WTC11 (cell line): ENCODE measurements around the gene CREB3L1. TPM values are rescaled to one million over a fixed set of nuclear protein-coding genes. Genes with fewer than 3 reads are reported as not detected.

Source experiments
- CREM ChIP-seq: sonication (generic); formaldehyde crosslinking; IDR thresholded peaks from 2 replicates; pipeline ENCODE4 v1.8.1; 2022; ENCODE audit warnings: mild to moderate bottlenecking, missing genetic modification reagents, moderate library complexity
- E2F5 ChIP-seq: sonication (generic); formaldehyde crosslinking; IDR thresholded peaks from 2 replicates; pipeline ENCODE4 v1.8.1; 2022; ENCODE audit warnings: mild to moderate bottlenecking, moderate library complexity, missing genetic modification reagents
- ETV6 ChIP-seq: sonication (generic); formaldehyde crosslinking; IDR thresholded peaks from 2 replicates; pipeline ENCODE4 v1.8.1; 2022; ENCODE audit warnings: mild to moderate bottlenecking, missing genetic modification reagents
- FOXJ3 ChIP-seq: sonication (generic); formaldehyde crosslinking; IDR thresholded peaks from 2 replicates; pipeline ENCODE4 v1.9.0; 2021; ENCODE audit warnings: missing genetic modification reagents, mild to moderate bottlenecking, borderline replicate concordance
- NFE2L1 ChIP-seq: sonication (generic); formaldehyde crosslinking; IDR thresholded peaks from 2 replicates; pipeline ENCODE4 v1.8.1; 2023; ENCODE audit warnings: missing genetic modification reagents
- NFYB ChIP-seq: sonication (generic); formaldehyde crosslinking; conservative IDR thresholded peaks from 2 replicates; pipeline ENCODE4 v1.8.0; 2022; ENCODE audit warnings: low read depth, missing genetic modification reagents
- SMAD3 ChIP-seq: sonication (generic); formaldehyde crosslinking; IDR thresholded peaks from 2 replicates; pipeline ENCODE4 v1.8.0; 2022; ENCODE audit warnings: missing genetic modification reagents, mild to moderate bottlenecking, borderline replicate concordance
- SMAD4 ChIP-seq: sonication (generic); formaldehyde crosslinking; IDR thresholded peaks from 2 replicates; pipeline ENCODE4 v1.8.0; 2022; ENCODE audit warnings: mild to moderate bottlenecking, missing genetic modification reagents
- TEAD1 ChIP-seq: sonication (generic); formaldehyde crosslinking; IDR thresholded peaks from 2 replicates; pipeline ENCODE4 v1.8.0; 2022; ENCODE audit warnings: mild to moderate bottlenecking, missing genetic modification reagents
- TEAD4 ChIP-seq: sonication (generic); formaldehyde crosslinking; IDR thresholded peaks from 2 replicates; pipeline ENCODE4 v1.8.0; 2022; ENCODE audit warnings: mild to moderate bottlenecking, missing genetic modification reagents
- ZBTB21 ChIP-seq: sonication (generic); formaldehyde crosslinking; IDR thresholded peaks from 2 replicates; pipeline ENCODE4 v1.8.1; 2023; ENCODE audit warnings: mild to moderate bottlenecking, missing genetic modification reagents, borderline replicate concordance
- ZBTB43 ChIP-seq: sonication (generic); formaldehyde crosslinking; IDR thresholded peaks from 2 replicates; pipeline ENCODE4 v1.8.1; 2023; ENCODE audit warnings: mild to moderate bottlenecking, missing genetic modification reagents
- ZNF138 ChIP-seq: sonication (generic); formaldehyde crosslinking; conservative IDR thresholded peaks from 2 replicates; pipeline ENCODE4 v1.8.1; 2022; ENCODE audit warnings: mild to moderate bottlenecking, moderate library complexity, missing genetic modification reagents
- ZNF263 ChIP-seq: sonication (generic); formaldehyde crosslinking; IDR thresholded peaks from 2 replicates; pipeline ENCODE4 v1.8.1; 2022; ENCODE audit warnings: low read depth, mild to moderate bottlenecking, moderate library complexity, missing genetic modification reagents
- ZNF317 ChIP-seq: sonication (generic); formaldehyde crosslinking; IDR thresholded peaks from 2 replicates; pipeline ENCODE4 v1.8.1; 2023; ENCODE audit warnings: low read depth, mild to moderate bottlenecking, moderate library complexity, missing genetic modification reagents, borderline replicate concordance
- ZNF512 ChIP-seq: sonication (generic); formaldehyde crosslinking; IDR thresholded peaks from 2 replicates; pipeline ENCODE4 v1.8.1; 2022; ENCODE audit warnings: missing genetic modification reagents, borderline replicate concordance
- total RNA-seq: library from RNA; stranded (reverse); gene quantifications from 3 replicates; pipeline ENCODE4 v1.2.3, GENCODE V29; 2021
- TF ChIP-seq, protein P1 (sequence below): sonication (generic); formaldehyde crosslinking; IDR thresholded peaks from 2 replicates; pipeline ENCODE4 v1.8.0; 2022; ENCODE audit warnings: mild to moderate bottlenecking, missing genetic modification reagents
- TF ChIP-seq, protein P2 (sequence below): sonication (generic); formaldehyde crosslinking; IDR thresholded peaks from 2 replicates; pipeline ENCODE4 v1.8.1; 2023; ENCODE audit warnings: mild to moderate bottlenecking, missing genetic modification reagents, borderline replicate concordance
- TF ChIP-seq, protein P3 (sequence below): fragments of 250-450 bp; sonication (Bioruptor Pico); IDR thresholded peaks from 2 replicates; pipeline ENCODE4 v1.9.0; 2021; ENCODE audit warnings: moderate library complexity, mild to moderate bottlenecking, inconsistent platforms, borderline replicate concordance
- TF ChIP-seq, protein P4 (sequence below): sonication (generic); formaldehyde crosslinking; IDR thresholded peaks from 2 replicates; pipeline ENCODE4 v1.8.1; 2022; ENCODE audit warnings: low read depth, missing genetic modification reagents, borderline replicate concordance
- TF ChIP-seq, protein P5 (sequence below): sonication (generic); formaldehyde crosslinking; IDR thresholded peaks from 2 replicates; pipeline ENCODE4 v1.8.1; 2023; ENCODE audit warnings: mild to moderate bottlenecking, missing genetic modification reagents, moderate library complexity
- TF ChIP-seq, protein P6 (sequence below): fragments of 200-600 bp; IDR thresholded peaks from 2 replicates; pipeline ENCODE4 v1.8.0; 2022; ENCODE audit warnings: antibody characterized with exemption

CREB3L1 gene
- total RNA-seq, 1 experiment from 2014 or later: 10.9 TPM

DNA sequence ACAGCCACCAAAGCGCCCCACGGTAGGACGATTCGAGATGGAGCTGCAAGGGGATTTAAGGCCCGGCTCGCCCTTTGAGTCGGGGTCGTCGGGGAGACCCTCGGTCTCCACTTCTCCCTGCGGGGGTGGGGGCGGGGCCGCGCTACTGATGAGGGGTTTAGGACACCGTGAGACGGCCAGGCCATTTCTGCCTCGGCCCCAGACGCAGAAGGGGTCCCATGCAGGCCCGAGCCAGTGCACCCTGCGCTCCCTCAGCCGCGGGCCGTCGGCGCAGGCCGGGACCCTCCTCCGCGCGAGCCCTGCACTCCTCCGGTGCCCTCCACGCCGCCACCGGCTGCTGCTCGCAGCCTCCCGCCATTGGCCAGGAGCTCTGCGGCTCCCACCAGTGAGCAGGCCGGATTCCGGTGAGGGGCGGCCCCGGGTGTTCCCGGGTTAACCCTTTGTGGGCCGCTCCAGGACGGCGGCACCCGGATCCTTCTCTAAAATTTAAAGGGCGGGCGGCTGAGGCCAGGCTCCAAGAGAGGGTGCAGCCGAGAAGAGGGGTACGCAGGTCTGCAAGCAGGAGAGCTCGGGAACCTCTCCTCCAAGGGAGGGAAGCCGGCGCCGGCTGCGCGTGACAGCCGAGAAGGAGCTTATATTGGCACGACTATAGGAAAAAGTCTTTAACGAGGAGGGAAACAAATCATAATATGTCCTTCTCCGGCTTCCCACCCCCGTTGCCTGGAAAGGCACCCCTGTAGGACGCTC, 18.0 kb downstream of the CREB3L1 start (continued):
- peak; percentile 72; the same call in 1 of the 2 replicates for TF ChIP-seq ZBTB21 (CRISPR knock-in tag)
- TF ChIP-seq TEAD1: peak; percentile 93; the same call in 1 of the 2 replicates
- no peak; the same call in 1 of the 2 replicates for TF ChIP-seq ZNF263 (CRISPR knock-in tag)
- TF ChIP-seq SMAD4 (CRISPR knock-in tag): peak; percentile 61; the same call in 1 of the 2 replicates
- TF ChIP-seq, protein P1, sequence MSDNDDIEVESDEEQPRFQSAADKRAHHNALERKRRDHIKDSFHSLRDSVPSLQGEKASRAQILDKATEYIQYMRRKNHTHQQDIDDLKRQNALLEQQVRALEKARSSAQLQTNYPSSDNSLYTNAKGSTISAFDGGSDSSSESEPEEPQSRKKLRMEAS (CRISPR knock-in tag): peak; percentile 92
- TF ChIP-seq, protein P2, sequence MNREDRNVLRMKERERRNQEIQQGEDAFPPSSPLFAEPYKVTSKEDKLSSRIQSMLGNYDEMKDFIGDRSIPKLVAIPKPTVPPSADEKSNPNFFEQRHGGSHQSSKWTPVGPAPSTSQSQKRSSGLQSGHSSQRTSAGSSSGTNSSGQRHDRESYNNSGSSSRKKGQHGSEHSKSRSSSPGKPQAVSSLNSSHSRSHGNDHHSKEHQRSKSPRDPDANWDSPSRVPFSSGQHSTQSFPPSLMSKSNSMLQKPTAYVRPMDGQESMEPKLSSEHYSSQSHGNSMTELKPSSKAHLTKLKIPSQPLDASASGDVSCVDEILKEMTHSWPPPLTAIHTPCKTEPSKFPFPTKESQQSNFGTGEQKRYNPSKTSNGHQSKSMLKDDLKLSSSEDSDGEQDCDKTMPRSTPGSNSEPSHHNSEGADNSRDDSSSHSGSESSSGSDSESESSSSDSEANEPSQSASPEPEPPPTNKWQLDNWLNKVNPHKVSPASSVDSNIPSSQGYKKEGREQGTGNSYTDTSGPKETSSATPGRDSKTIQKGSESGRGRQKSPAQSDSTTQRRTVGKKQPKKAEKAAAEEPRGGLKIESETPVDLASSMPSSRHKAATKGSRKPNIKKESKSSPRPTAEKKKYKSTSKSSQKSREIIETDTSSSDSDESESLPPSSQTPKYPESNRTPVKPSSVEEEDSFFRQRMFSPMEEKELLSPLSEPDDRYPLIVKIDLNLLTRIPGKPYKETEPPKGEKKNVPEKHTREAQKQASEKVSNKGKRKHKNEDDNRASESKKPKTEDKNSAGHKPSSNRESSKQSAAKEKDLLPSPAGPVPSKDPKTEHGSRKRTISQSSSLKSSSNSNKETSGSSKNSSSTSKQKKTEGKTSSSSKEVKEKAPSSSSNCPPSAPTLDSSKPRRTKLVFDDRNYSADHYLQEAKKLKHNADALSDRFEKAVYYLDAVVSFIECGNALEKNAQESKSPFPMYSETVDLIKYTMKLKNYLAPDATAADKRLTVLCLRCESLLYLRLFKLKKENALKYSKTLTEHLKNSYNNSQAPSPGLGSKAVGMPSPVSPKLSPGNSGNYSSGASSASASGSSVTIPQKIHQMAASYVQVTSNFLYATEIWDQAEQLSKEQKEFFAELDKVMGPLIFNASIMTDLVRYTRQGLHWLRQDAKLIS (CRISPR knock-in tag): no peak
- no peak for TF ChIP-seq FOXJ3 (CRISPR knock-in tag)
- TF ChIP-seq, protein P3, sequence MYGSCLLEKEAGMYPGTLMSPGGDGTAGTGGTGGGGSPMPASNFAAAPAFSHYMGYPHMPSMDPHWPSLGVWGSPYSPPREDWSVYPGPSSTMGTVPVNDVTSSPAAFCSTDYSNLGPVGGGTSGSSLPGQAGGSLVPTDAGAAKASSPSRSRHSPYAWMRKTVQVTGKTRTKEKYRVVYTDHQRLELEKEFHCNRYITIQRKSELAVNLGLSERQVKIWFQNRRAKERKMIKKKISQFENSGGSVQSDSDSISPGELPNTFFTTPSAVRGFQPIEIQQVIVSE (CRISPR knock-in tag): no peak
- TF ChIP-seq, protein P4, sequence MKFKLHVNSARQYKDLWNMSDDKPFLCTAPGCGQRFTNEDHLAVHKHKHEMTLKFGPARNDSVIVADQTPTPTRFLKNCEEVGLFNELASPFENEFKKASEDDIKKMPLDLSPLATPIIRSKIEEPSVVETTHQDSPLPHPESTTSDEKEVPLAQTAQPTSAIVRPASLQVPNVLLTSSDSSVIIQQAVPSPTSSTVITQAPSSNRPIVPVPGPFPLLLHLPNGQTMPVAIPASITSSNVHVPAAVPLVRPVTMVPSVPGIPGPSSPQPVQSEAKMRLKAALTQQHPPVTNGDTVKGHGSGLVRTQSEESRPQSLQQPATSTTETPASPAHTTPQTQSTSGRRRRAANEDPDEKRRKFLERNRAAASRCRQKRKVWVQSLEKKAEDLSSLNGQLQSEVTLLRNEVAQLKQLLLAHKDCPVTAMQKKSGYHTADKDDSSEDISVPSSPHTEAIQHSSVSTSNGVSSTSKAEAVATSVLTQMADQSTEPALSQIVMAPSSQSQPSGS (CRISPR knock-in tag): peak; percentile 71; the same call in 1 of the 2 replicates
- TF ChIP-seq NFYB (CRISPR knock-in tag): peak; percentile 89
- TF ChIP-seq, protein P5, sequence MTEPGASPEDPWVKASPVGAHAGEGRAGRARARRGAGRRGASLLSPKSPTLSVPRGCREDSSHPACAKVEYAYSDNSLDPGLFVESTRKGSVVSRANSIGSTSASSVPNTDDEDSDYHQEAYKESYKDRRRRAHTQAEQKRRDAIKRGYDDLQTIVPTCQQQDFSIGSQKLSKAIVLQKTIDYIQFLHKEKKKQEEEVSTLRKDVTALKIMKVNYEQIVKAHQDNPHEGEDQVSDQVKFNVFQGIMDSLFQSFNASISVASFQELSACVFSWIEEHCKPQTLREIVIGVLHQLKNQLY: peak; percentile 24; the same call in 1 of the 2 replicates
- TF ChIP-seq, protein P6, sequence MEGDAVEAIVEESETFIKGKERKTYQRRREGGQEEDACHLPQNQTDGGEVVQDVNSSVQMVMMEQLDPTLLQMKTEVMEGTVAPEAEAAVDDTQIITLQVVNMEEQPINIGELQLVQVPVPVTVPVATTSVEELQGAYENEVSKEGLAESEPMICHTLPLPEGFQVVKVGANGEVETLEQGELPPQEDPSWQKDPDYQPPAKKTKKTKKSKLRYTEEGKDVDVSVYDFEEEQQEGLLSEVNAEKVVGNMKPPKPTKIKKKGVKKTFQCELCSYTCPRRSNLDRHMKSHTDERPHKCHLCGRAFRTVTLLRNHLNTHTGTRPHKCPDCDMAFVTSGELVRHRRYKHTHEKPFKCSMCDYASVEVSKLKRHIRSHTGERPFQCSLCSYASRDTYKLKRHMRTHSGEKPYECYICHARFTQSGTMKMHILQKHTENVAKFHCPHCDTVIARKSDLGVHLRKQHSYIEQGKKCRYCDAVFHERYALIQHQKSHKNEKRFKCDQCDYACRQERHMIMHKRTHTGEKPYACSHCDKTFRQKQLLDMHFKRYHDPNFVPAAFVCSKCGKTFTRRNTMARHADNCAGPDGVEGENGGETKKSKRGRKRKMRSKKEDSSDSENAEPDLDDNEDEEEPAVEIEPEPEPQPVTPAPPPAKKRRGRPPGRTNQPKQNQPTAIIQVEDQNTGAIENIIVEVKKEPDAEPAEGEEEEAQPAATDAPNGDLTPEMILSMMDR: no peak
- peak; percentile 58; the same call in 1 of the 2 replicates for TF ChIP-seq CREM (CRISPR knock-in tag)
- TF ChIP-seq NFE2L1 (CRISPR knock-in tag): peak; percentile 65; the same call in 1 of the 2 replicates
- 0 out of 2 replicates have a peak, but pooled peaks have one; percentile 62 for TF ChIP-seq TEAD4 (CRISPR knock-in tag)
- TF ChIP-seq ZNF317 (CRISPR knock-in tag): peak; percentile 57; the same call in 1 of the 2 replicates
- peak; percentile 78 for TF ChIP-seq E2F5 (CRISPR knock-in tag)
- no peak for TF ChIP-seq ZNF512
- TF ChIP-seq SMAD3: 0 out of 2 replicates have a peak, but pooled peaks have one; percentile 44
- peak; percentile 55; the same call in 1 of the 2 replicates for TF ChIP-seq ETV6
- peak; percentile 80 for TF ChIP-seq ZBTB43 (CRISPR knock-in tag)
- 0 out of 2 replicates have a peak, but pooled peaks have one; percentile 48 for TF ChIP-seq ZNF138 (CRISPR knock-in tag)
